Measurements from ENCODE around the gene ARHGEF7. TPM values are rescaled to one million over a fixed set of nuclear protein-coding genes. Genes with fewer than 3 reads are reported as not detected.
A peak's percentile ranks its signal among the peaks of the same experiment; 100 is the strongest.
"Not testable (repeated sequence)": the region's sequence is repeated elsewhere in the genome, so short reads cannot be mapped to it uniquely, and the experiment has no call there.

Gene ARHGEF7
- total RNA-seq (2014; rRNA removed; shearing (Covaris generic)) = 12.1 and 16.0 TPM in 2 replicates

- no peak for DNase-seq (ENCODE audit: low read depth)
These were observed at the start of gene ARHGEF7 for GRCh38 chr13:111115061-111115964. Gene ARHGEF7, plus strand, starts transcription at chr13:111115310. Its CDS starts 217 bp downstream, at chr13:111115527.

GRCh38 chr13:111065698-111066097 lies 49.4 kb upstream of the ARHGEF7 start:
- DNase-seq (ENCODE audit: low read depth) = no peak

GRCh38 chr13:111066544-111066943 lies 48.6 kb upstream of the ARHGEF7 start:
- no peak for DNase-seq (ENCODE audit: low read depth)

GRCh38 chr13:111068009-111068350 lies 47.1 kb upstream of the ARHGEF7 start:
- no peak for DNase-seq (ENCODE audit: low read depth)

- DNase-seq (ENCODE audit: low read depth) = not testable (repeated sequence)
These were observed 44.0 kb upstream of the ARHGEF7 start for GRCh38 chr13:111071120-111071519.

- DNase-seq (ENCODE audit: low read depth) = not testable (repeated sequence)
These were observed 43.6 kb upstream of the ARHGEF7 start for GRCh38 chr13:111071526-111071925.

GRCh38 chr13:111074826-111075225 lies 40.3 kb upstream of the ARHGEF7 start:
- DNase-seq (ENCODE audit: low read depth) = no peak

GRCh38 chr13:111076155-111077013 lies 38.7 kb upstream of the ARHGEF7 start:
- DNase-seq (ENCODE audit: low read depth) = no peak

- DNase-seq (ENCODE audit: low read depth) = no peak
These were observed 35.7 kb upstream of the ARHGEF7 start for GRCh38 chr13:111079375-111079774.

GRCh38 chr13:111080642-111081041 lies 34.5 kb upstream of the ARHGEF7 start:
- DNase-seq (ENCODE audit: low read depth) = no peak

GRCh38 chr13:111082240-111082639 lies 32.9 kb upstream of the ARHGEF7 start:
- no peak for DNase-seq (ENCODE audit: low read depth)

GRCh38 chr13:111082769-111083168 lies 32.3 kb upstream of the ARHGEF7 start:
- DNase-seq (ENCODE audit: low read depth) = not testable (repeated sequence)

GRCh38 chr13:111083693-111084092 lies 31.4 kb upstream of the ARHGEF7 start:
- DNase-seq (ENCODE audit: low read depth) = not testable (repeated sequence)

GRCh38 chr13:111090169-111090568 lies 24.9 kb upstream of the ARHGEF7 start:
- DNase-seq (ENCODE audit: low read depth) = no peak

GRCh38 chr13:111092685-111093084 lies 22.4 kb upstream of the ARHGEF7 start:
- DNase-seq (ENCODE audit: low read depth) = no peak

- DNase-seq (ENCODE audit: low read depth) = no peak
These were observed 22.0 kb upstream of the ARHGEF7 start for GRCh38 chr13:111093136-111093535.

GRCh38 chr13:111093634-111094033 lies 21.5 kb upstream of the ARHGEF7 start:
- DNase-seq (ENCODE audit: low read depth) = no peak

GRCh38 chr13:111095031-111095840 lies 19.9 kb upstream of the ARHGEF7 start:
- no peak for DNase-seq (ENCODE audit: low read depth)

- DNase-seq (ENCODE audit: low read depth) = no peak
These were observed 19.1 kb upstream of the ARHGEF7 start for GRCh38 chr13:111095911-111096501.

GRCh38 chr13:111099290-111099689 lies 15.8 kb upstream of the ARHGEF7 start:
- DNase-seq (ENCODE audit: low read depth) = peak; percentile 2

- DNase-seq (ENCODE audit: low read depth) = no peak
These were observed 5.1 kb upstream of the ARHGEF7 start for GRCh38 chr13:111110054-111110453.

Measured in RPMI7951 (cell line).